Central memory CD8-positive, alpha-beta T cell (primary cell): ENCODE data around the gene HOXB3.
A peak's percentile ranks its signal among the peaks of the same experiment; 100 is the strongest.
"Not testable (repeated sequence)": the region's sequence is repeated elsewhere in the genome, so short reads cannot be mapped to it uniquely, and the experiment has no call there.

Experiments
- ATAC-seq: fragments of 150-1000 bp; cut with Tn5 transposase; replicated peaks from 2 replicates; pipeline ENCODE4 v1.10.0; 2022; ENCODE audit warnings: mild to moderate bottlenecking, moderate FRiP score, moderate number of reproducible peaks; ENCODE audit not compliant: poor library complexity, severe bottlenecking; ENCODE audit errors: extremely low read depth
- DNase-seq, 2 donors: peaks; one replicate each; pipeline ENCODE4 v3.0.0; 2021; ENCODE audit warnings: low spot score in 2 of 2
- H3K27ac Mint-ChIP-seq: one replicate; pipeline ENCODE4 v1.8.0; 2022; ENCODE audit warnings: low read depth, mild to moderate bottlenecking, moderate library complexity, mixed read lengths
- H3K27me3 Mint-ChIP-seq: one replicate; pipeline ENCODE4 v1.8.0; 2022; ENCODE audit warnings: mixed read lengths
- H3K36me3 Mint-ChIP-seq: one replicate; pipeline ENCODE4 v1.8.0; 2022; ENCODE audit warnings: mild to moderate bottlenecking, moderate library complexity, mixed read lengths; ENCODE audit not compliant: insufficient read depth
- H3K4me1 Mint-ChIP-seq: one replicate; pipeline ENCODE4 v1.8.0; 2022; ENCODE audit warnings: mixed read lengths
- H3K4me3 Mint-ChIP-seq: one replicate; pipeline ENCODE4 v1.8.0; 2022; ENCODE audit warnings: mild to moderate bottlenecking, moderate library complexity, mixed read lengths
- H3K9me3 Mint-ChIP-seq: one replicate; pipeline ENCODE4 v1.8.0; 2022; ENCODE audit warnings: mixed read lengths

The HOXB3 gene

DNA sequence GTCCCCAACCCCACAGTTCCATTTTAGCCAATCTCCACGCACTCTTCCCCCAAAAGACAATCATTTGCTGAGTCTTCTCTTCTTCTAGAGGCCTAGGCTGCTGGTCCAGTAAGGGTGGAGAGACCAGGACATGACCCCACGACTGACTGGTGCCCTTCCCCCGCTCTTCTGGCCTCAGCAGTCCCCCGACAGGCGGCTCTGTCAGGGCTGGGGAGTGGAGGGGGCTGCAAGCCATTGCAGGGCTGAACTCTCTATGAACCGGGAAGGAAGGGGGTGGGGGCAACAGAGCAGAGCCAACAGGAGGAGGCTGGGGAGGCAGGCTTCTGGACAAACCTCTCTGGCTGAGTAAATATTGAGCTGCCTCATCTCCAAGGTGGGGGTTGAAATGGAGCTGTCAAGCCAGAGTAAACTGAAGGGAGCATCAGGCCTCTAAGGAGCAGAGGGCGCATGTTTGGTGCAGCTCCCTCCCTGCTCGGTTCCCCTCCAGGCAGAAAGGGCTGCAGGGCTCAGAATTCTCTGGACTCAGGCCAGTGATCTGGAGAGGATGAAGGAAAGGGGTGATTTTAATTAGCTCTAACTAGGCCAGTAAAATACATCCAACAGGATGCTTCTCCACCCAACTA lies 67.9 kb downstream of the HOXB3 start:
- H3K27me3 Mint-ChIP-seq = peaks cover 73% of the 10 kb centered on the region
- H3K4me1 Mint-ChIP-seq = no peaks in the 10 kb centered on the region
- no peak overlapping the region for H3K4me3 Mint-ChIP-seq
- DNase-seq = no peak
- H3K27ac Mint-ChIP-seq = no peak overlapping the region
- no peaks in the 10 kb centered on the region for H3K9me3 Mint-ChIP-seq
- no peak for ATAC-seq
- no peaks in the 10 kb centered on the region for H3K36me3 Mint-ChIP-seq

DNA sequence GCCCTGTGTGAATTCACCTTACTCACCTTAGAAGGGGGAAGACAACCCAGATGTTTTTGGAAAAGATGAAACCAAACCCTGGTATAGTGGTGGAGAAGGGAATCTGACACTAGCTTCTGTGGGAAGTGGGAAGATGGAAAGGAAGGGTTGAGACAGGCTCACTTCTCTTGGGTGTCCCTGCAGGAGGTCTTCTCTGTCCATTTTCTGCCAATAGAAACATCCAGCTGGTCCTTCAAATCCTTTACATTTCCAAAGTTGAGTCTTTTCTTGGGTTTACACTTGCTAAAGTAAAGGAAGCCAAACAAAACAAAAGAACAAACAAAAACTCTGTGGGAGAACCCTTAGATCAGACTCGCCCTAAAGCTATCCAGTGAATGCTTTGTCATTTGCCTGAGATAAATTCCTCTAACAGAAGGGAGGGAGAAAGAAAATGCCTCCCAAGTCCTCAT lies 69.4 kb downstream of the HOXB3 start:
- no peak overlapping the region for H3K27ac Mint-ChIP-seq
- no peak overlapping the region for H3K4me3 Mint-ChIP-seq
- no peaks in the 10 kb centered on the region for H3K4me1 Mint-ChIP-seq
- peaks cover 66% of the 10 kb centered on the region for H3K27me3 Mint-ChIP-seq
- DNase-seq (no peak), ATAC-seq (no peak)
- no peaks in the 10 kb centered on the region for H3K9me3 Mint-ChIP-seq
- H3K36me3 Mint-ChIP-seq = no peaks in the 10 kb centered on the region

DNA sequence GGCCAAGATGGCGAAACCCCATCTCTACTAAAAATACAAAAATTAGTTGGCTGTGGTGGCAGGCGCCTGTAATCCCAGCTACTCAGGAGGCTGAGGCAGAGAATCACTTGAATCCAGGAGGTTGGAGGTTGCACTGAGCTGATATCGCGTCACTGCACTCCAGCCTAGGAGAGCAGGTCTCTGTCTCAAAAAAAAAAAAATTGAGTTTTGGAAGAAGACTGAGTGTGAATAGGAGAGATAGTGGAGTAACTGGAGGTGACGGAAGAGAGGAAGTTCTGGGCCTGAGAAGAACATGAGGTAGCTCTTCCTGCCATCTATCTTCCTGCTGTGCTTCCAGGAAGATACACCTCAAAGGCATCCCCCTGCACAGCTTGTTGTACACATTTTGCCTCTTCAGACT lies 70.6 kb downstream of the HOXB3 start:
- DNase-seq = no peak
- Mint-ChIP-seq H3K9me3 (no peaks in the 10 kb centered on the region), H3K27ac (no peak overlapping the region), H3K36me3 (no peaks in the 10 kb centered on the region), H3K27me3 (peaks cover 66% of the 10 kb centered on the region), H3K4me3 (no peak overlapping the region), H3K4me1 (no peaks in the 10 kb centered on the region)
- no peak for ATAC-seq

DNA sequence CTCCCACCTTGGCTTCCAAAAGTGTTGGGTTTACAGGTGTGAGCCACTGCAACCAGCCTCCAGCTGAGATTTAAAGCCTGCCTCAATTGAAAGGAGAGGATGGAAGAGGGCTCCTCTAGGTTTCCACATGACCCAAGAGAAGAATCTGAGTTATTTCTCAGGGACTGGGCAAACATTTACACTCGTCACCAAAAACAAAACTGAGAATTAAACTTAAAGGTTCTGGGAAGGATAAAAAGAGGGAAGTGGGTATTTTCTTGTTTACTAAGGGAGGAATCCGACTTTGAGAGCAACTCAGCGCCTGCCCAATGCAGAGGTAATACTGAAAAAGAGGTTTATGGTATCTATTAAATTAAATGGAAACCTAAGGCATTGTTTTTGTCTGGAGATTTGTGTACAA lies 72.6 kb downstream of the HOXB3 start:
- H3K27me3 Mint-ChIP-seq = peaks cover 53% of the 10 kb centered on the region
- ATAC-seq = no peak
- H3K36me3 Mint-ChIP-seq = no peaks in the 10 kb centered on the region
- peaks cover 12% of the 10 kb centered on the region for H3K4me1 Mint-ChIP-seq
- DNase-seq = no peak
- no peak overlapping the region for H3K27ac Mint-ChIP-seq
- no peak overlapping the region for H3K4me3 Mint-ChIP-seq
- no peaks in the 10 kb centered on the region for H3K9me3 Mint-ChIP-seq

DNA sequence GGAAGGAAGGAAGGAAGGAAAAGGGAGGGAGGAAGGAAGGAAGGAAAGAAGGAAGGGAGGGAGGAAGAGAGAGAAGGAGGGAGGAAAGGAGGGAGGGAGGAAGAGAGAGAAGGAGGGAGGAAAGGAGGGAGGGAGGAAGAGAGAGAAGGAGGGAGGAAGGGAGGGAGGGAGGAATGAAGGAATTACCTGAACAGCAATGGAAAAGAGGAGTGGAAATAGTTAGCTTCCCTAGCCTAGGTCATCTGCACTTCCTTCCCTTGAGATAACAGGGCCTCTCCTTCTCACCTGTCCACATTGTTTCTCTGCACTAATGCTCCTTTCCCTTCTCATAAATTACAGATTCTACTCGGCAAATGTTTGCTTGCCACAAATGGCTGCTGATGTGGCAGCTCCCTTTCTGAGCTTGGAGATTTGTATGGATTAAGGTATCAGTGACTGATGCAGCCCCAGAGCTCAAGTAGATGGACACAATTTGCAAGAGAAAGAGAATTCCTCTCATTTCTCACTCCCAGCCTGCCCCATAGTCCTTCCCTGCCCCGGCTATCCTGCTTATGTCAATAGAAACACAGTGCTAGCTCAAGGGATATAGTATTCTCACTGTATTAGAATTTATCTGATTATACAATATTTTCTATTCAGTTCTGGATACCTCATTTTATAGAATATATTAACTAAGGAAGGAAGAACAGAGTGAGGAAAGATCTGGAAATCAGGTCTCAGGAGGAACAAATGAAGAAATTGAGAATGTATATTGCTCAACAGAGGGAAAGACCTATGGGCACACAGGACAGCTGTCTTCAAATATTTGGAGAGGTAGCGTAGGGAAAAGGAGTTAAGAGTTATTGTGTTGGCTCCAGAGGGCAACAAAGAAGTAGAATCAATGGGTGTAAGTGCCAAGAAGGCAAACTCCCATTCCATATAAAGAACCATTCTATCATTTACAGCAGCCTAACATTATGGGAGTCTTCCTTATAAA lies 73.8 kb downstream of the HOXB3 start:
- peaks cover 42% of the 10 kb centered on the region for H3K27me3 Mint-ChIP-seq
- no peaks in the 10 kb centered on the region for H3K9me3 Mint-ChIP-seq
- ATAC-seq (no peak), DNase-seq (no peak)
- no peak overlapping the region for H3K4me3 Mint-ChIP-seq
- H3K36me3 Mint-ChIP-seq = no peaks in the 10 kb centered on the region
- no peak overlapping the region for H3K27ac Mint-ChIP-seq
- H3K4me1 Mint-ChIP-seq = peaks cover 12% of the 10 kb centered on the region

DNA sequence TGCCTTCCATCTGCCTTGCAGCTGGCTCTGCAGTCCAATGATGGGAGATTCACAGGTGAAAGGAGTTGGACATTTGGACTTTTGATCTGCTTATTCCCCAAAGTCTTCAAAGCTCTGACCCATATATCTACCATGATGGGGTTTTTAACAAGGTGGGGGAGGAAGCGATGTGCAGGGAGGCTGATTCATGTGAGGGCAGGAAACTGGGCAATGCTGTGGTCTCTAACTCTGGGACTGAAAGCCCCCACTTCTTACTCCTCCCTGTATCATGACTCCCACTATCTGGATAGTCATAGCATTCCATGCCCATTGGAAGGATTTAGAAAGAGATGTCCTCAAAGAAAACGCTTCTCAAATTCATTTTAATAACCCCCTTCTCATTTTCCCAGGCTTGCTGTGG lies 75.6 kb downstream of the HOXB3 start:
- Mint-ChIP-seq H3K27me3 (peaks cover 33% of the 10 kb centered on the region), H3K36me3 (no peaks in the 10 kb centered on the region), H3K4me1 (peaks cover 20% of the 10 kb centered on the region), H3K4me3 (no peak overlapping the region), H3K9me3 (no peaks in the 10 kb centered on the region), H3K27ac (no peak overlapping the region)
- ATAC-seq (no peak), DNase-seq (no peak)

DNA sequence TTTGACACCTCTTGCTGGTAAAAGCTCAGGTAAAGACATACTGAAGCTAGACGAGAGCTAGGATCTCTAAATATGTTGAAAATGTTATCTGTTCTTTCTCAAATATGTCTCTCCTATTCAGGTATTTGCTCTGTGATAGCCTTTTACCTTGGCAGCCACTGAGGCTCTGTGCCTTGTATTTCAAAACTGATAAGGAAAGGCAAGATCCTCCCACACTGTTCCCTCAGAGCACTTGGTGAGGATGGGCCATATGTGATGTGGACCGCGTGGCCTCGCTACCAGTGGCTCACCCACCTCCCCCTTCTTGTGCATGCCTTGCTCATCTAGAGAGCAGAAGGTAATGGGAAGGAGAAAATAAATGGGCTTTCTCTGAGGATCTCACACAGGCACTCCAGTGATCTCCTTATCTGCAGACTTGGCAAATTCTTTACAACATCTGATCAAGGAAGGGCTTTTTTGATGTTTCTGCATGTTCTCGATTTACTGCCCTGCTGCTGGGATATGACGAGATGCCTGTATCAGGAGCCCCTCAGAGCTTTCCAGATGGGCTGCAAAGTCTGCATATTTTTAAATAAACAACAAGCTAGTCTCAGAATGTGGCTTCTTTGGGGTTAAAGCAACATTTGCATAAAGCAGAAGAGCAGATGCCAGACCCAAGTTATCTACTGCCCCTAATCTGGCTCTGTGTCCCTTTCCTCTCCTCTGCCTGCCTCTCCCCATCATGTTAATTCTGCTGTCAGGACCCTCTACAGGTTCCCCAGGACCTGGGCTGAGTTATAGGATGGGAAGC lies 76.2 kb downstream of the HOXB3 start:
- Mint-ChIP-seq H3K4me3 (peak overlapping the region; percentile 21), H3K27ac (no peak overlapping the region), H3K27me3 (peaks cover 33% of the 10 kb centered on the region), H3K36me3 (no peaks in the 10 kb centered on the region), H3K4me1 (peaks cover 20% of the 10 kb centered on the region), H3K9me3 (no peaks in the 10 kb centered on the region)
- no peak for DNase-seq
- no peak for ATAC-seq

DNA sequence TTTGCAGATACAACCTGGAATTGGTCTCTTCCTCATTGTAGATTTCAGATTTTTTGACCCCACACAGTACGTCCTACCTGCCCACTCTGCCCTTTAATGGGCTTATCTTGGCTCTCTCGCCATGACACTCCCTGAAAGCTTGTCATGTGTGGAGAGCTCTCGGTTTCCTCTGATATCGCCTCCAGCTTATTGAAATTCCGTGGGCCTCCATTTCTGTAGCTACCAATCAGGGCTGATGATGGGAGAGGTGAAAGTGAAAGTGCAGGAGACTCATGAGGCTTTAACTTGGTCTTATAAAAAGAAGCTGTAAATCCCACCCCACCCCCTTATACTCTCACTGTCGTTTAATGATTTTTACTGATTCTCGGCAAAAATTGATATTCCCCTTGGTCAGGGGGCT lies 76.9 kb downstream of the HOXB3 start:
- ATAC-seq (no peak), DNase-seq (no peak)
- Mint-ChIP-seq H3K4me1 (peaks cover 20% of the 10 kb centered on the region), H3K36me3 (no peaks in the 10 kb centered on the region), H3K9me3 (no peaks in the 10 kb centered on the region), H3K4me3 (peak overlapping the region; percentile 29), H3K27me3 (peaks cover 33% of the 10 kb centered on the region), H3K27ac (peak overlapping the region; percentile 47)

DNA sequence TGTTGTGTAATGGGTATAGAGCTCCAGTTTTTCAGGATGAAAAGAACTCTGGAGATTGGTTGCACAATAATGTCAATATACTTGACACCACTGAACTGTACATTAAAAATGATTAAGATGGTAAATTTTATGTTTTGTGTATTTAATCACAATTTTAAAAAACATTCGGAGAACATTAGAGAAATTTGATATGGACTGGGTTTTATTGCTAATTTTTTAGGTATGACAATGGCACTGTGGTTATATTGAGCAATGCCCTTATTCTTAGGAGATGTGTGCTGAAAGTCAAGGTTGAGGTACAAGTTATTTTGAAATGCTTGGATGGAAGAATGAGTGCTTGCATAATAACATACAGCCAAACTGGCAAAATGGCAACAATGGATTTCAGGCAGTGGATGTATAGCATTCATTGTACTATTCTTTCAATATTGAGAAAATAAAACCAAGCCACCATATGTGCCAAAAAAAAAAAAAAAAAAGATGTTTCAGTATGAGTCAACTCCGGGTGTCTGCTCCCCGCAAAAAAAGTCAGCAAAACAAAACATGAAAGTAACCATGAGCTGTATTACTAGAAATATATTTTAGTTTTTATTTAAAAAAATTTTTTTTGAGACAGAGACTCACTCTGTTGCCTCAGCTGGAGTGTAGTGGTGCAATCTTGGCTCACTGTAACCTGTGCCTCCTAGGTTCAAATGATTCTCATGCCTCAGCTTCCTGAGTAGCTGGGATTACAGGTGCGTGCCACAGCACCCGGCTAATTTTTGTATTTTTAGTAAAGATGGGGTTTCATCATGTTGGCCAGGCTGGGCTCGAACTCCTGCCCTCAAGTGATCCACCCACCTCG lies 79.1 kb downstream of the HOXB3 start:
- H3K9me3 Mint-ChIP-seq = no peaks in the 10 kb centered on the region
- DNase-seq (no peak), ATAC-seq (peak; percentile 74)
- H3K36me3 Mint-ChIP-seq = peaks cover 3% of the 10 kb centered on the region
- H3K4me3 Mint-ChIP-seq = no peak overlapping the region
- H3K4me1 Mint-ChIP-seq = peaks cover 20% of the 10 kb centered on the region
- H3K27me3 Mint-ChIP-seq = peaks cover 23% of the 10 kb centered on the region
- H3K27ac Mint-ChIP-seq = peak overlapping the region; percentile 74

DNA sequence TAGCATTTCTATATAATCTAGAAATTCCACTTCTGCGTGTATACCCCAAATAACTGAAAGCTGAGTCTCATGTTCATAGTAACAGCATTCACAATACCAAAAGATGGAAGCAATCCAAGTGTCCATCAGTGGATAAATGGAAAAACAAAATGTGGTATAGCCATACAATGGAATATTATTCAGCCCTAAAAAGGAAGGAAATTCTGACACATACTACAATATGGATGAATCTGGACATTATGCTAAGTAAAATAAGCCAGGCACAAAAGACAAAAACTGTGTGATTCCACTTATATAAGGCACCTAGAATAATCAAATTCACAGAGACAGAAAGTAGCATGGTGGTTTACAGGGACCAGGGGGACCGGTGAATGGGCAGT lies 79.7 kb downstream of the HOXB3 start:
- Mint-ChIP-seq H3K4me1 (peaks cover 23% of the 10 kb centered on the region), H3K36me3 (peaks cover 3% of the 10 kb centered on the region), H3K27ac (no peak overlapping the region), H3K4me3 (no peak overlapping the region), H3K27me3 (peaks cover 17% of the 10 kb centered on the region), H3K9me3 (no peaks in the 10 kb centered on the region)
- ATAC-seq = no peak
- no peak for DNase-seq

DNA sequence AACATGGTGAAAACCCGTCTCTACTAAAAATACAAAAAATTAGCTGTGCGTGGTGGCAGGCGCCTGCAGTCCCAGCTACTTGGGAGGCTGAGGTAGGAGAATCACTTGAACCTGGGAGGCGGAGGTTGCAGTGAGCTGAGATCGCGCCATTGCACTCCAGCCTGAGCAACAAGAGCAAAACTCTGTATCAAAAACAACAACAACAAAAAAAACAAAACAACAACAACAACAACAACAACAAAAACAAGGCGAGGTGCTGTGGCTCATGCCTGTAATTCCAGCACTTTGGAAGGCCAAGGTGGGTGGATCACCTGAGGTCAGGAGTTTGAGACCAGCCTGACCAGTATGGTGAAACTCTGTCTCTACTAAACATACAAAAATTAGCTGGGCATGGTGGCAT lies 80.3 kb downstream of the HOXB3 start:
- not testable (repeated sequence) for H3K27ac Mint-ChIP-seq, H3K9me3 Mint-ChIP-seq, H3K27me3 Mint-ChIP-seq, DNase-seq, H3K4me3 Mint-ChIP-seq, ATAC-seq, H3K36me3 Mint-ChIP-seq
- H3K4me1 Mint-ChIP-seq = peaks cover 26% of the 10 kb centered on the region

DNA sequence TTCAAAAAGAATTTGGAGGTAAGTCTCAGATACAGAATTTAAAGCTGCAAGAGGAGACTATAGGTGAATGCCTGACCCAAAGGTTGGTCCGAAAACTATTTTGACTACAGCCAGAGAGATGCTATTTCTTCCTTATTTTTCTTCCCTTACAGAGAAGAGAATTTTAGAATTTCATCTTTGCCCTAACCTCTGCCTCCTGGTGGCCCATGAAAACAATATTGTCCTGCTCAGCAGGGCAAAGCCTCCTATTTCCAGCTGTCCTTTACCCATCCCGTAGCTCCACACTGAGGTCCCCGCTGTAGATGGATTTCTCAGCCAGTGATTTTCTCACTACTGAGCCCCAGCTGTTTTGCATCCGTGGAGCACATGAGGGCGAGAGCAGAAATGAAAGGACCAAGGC lies 83.8 kb downstream of the HOXB3 start:
- Mint-ChIP-seq H3K27me3 (peaks cover 7% of the 10 kb centered on the region), H3K9me3 (no peaks in the 10 kb centered on the region), H3K4me1 (peaks cover 15% of the 10 kb centered on the region), H3K4me3 (no peak overlapping the region), H3K36me3 (peaks cover 3% of the 10 kb centered on the region), H3K27ac (peak overlapping the region; percentile 49)
- no peak for DNase-seq
- no peak for ATAC-seq
